ENCODE data around the gene GIPC3. TPM values are rescaled to one million over a fixed set of nuclear protein-coding genes. Genes with fewer than 3 reads are reported as not detected.

Gene GIPC3
- total and polyA plus RNA-seq, 2 of the 8 experiments (the other 6 are each of a cell fraction or from before 2014, with no cell fraction given) = 1.0 to 1.2 TPM

- Histone ChIP-seq H2BK12ac (ENCODE audit: low read depth, low read length) (no peak overlapping the region), H3K79me2 (ENCODE audit: control insufficient read depth in 1 of 2, insufficient read depth in 2 of 2, low read length in 2 of 2) (peaks cover 0 to 8% of the 10 kb centered on the region in 2 experiments; a peak in 1 of 4 replicates), H3K23me2 (ENCODE audit: low read depth, low read length) (peaks cover 11% of the 10 kb centered on the region), H3K9me3 (ENCODE audit: insufficient read depth in 2 of 2, low read depth in 1 of 2, low read length in 1 of 2) (no peaks in the 10 kb centered on the region), H2BK120ac (replicated peaks; ENCODE audit: low read depth, low read length) (no peak overlapping the region), H3K4me3 (ENCODE audit: extremely low read depth in 1 of 4, insufficient read depth in 2 of 4, low read depth in 3 of 4, low read length in 4 of 4) (peak overlapping the region; percentile 67 to 76 (median 72)), H3K18ac (ENCODE audit: extremely low read depth, low read length) (no peak overlapping the region; the same call in 1 of the 2 replicates), H3K36me3 (ENCODE audit: control insufficient read depth in 2 of 4, insufficient read depth in 4 of 4, low read length in 3 of 4) (no peaks in the 10 kb centered on the region), H3K23ac (ENCODE audit: insufficient read length) (no peak overlapping the region), H3K9ac (replicated peaks in 1 of 4; ENCODE audit: extremely low read depth in 1 of 4, low read depth in 3 of 4, low read length in 3 of 4) (peak overlapping the region in 2 of 4 experiments; percentile 7 to 41; a peak in 3 of 7 replicates), H2BK15ac (ENCODE audit: low read length) (no peak overlapping the region), H2BK5ac (ENCODE audit: low read depth, low read length) (no peak overlapping the region), H3K14ac (ENCODE audit: insufficient read length) (no peak overlapping the region), H2AK5ac (ENCODE audit: low read depth, low read length) (no peak overlapping the region), H4K20me1 (replicated peaks in 1 of 2; ENCODE audit: control insufficient read depth in 1 of 2, insufficient read depth in 2 of 2, low read length in 2 of 2) (peaks cover 10 to 18% of the 10 kb centered on the region in 2 experiments), H4K5ac (ENCODE audit: insufficient read length, low read depth, low read length) (no peak overlapping the region), H3K27me3 (replicated peaks in 1 of 4; ENCODE audit: control insufficient read depth in 3 of 4, extremely low read depth in 1 of 4, insufficient read depth in 3 of 4, low read length in 3 of 4) (peaks cover 0 to 15% (median 7%) of the 10 kb centered on the region in 4 experiments; a peak in 4 of 7 replicates), H3K56ac (replicated peaks; ENCODE audit: insufficient read length, low read depth, low read length) (no peak overlapping the region), H3K27ac (ENCODE audit: low read depth, low read length) (no peak overlapping the region), H4K8ac (ENCODE audit: extremely low read depth, insufficient read depth, low read length) (peak overlapping the region; percentile 35; the same call in 1 of the 2 replicates), H4K91ac (replicated peaks; ENCODE audit: insufficient read length, low read length) (no peak overlapping the region), H3K4me2 (ENCODE audit: insufficient read depth in 1 of 2, low read depth in 2 of 2, low read length in 2 of 2) (peak overlapping the region; percentile 63 to 84), H3K4me1 (replicated peaks in 1 of 4; ENCODE audit: control insufficient read depth in 3 of 4, insufficient read depth in 4 of 4, low read length in 3 of 4) (peaks cover 0 to 8% (median 6%) of the 10 kb centered on the region in 4 experiments; a peak in 5 of 7 replicates), H3K4ac (replicated peaks; ENCODE audit: insufficient read length, low read depth, low read length) (no peak overlapping the region), H2BK20ac (ENCODE audit: low read length) (no peak overlapping the region), H2AFZ (ENCODE audit: low read length) (no peak overlapping the region), H3K79me1 (ENCODE audit: low read depth, low read length) (peaks cover 7% of the 10 kb centered on the region)
- FAIRE-seq = no peak
- DNase-seq (ENCODE audit: low read depth in 1 of 2, low spot score in 2 of 2) = peak in 1 of 2 experiments; percentile 59
- TF ChIP-seq POU5F1 (IDR thresholded peaks at IDR 0.05; ENCODE audit: low read depth, low read length) (no peak), BRCA1 (IDR thresholded peaks at IDR 0.05; ENCODE audit: low read depth, low read length) (no peak), SRF (IDR thresholded peaks at IDR 0.05; ENCODE audit: low read depth, low read length) (no peak), CREB1 (IDR thresholded peaks at IDR 0.05) (no peak)
- ChIA-PET CTCF (ENCODE audit: partially characterized antibody) (interaction anchor here (1.1 to 8.5 kb wide), 11 partner anchors 10 to 98 kb away, joined by 3 to 66 read pairs (median 3); no protein-coding TSS in a partner anchor), POLR2A (ENCODE audit: partially characterized antibody) (interaction anchor here (0.7 to 2.3 kb wide), 10 partner anchors 8 to 57 kb away, joined by 3 to 12 read pairs (median 5); partner anchors contain the start of genes HMG20B and TEKTIP1)
- 62% methylated on average over 9 of the region's 9 CpGs; no CpG with 5 or more reads in 1 of the 2 experiments for WGBS, 2 experiments (ENCODE audit: extremely low coverage in 1 of 2, insufficient coverage in 1 of 2, insufficient read length in 1 of 2, insufficient replicate concordance in 2 of 2, low coverage in 1 of 2, low lambda C conversion rate in 2 of 2, missing lambda C conversion rate in 1 of 2)
These were observed 28.8 kb upstream of the GIPC3 start for GRCh38 chr19:3556423-3556977.
